Breast epithelium (tissue), 4 donors: Measurements from ENCODE around the gene CXCL17. TPM values are rescaled to one million over a fixed set of nuclear protein-coding genes. Genes with fewer than 3 reads are reported as not detected.
A peak's percentile ranks its signal among the peaks of the same experiment; 100 is the strongest.

ENCODE experiments used
- DNase-seq, 2 donors: peaks; one replicate each; pipeline ENCODE4 v3.0.0-alpha.2; 2019; ENCODE audit warnings: low spot score in 2 of 2
- H3K27ac ChIP-seq, 2 donors: fragments of 200-600 bp; sonication (generic) in 1 of 2; one replicate each; pipeline ENCODE4 v1.5.1; 2016 to 2019; ENCODE audit warnings: mild to moderate bottlenecking in 1 of 2
- H3K27me3 ChIP-seq, 2 donors: fragments of 200-600 bp; sonication (generic) in 1 of 2; one replicate each; pipeline versions ENCODE4 v1.5.1 to v1.6.0; 2017 to 2019; ENCODE audit warnings: control low read depth in 1 of 2, mild to moderate bottlenecking in 1 of 2
- H3K36me3 ChIP-seq: fragments of 200-600 bp; one replicate; pipeline ENCODE4 v1.5.1; 2019
- H3K4me1 ChIP-seq, 2 donors: fragments of 200-600 bp; sonication (generic); one replicate each; pipeline ENCODE4 v1.5.1; 2016 to 2019; ENCODE audit warnings: control low read depth in 1 of 2
- H3K4me3 ChIP-seq, 3 donors: fragments of 200-600 bp; sonication (generic); 1 replicate in 2 of 3; 2 replicates in 1 of 3; pipeline ENCODE4 v1.5.1; 2016 to 2019; ENCODE audit warnings: mild to moderate bottlenecking in 3 of 3, moderate library complexity in 2 of 3
- H3K9me3 ChIP-seq, 2 donors: fragments of 200-600 bp; sonication (generic) in 1 of 2; one replicate each; pipeline ENCODE4 v1.5.1; 2016 to 2019; ENCODE audit warnings: control low read depth in 1 of 2
- POLR2A ChIP-seq: fragments of 450-650 bp; IDR thresholded peaks from one replicate; pipeline ENCODE4 v1.6.1; 2016; ENCODE audit warnings: antibody characterized with exemption, mild to moderate bottlenecking, moderate library complexity
- POLR2AphosphoS5 ChIP-seq, 3 donors: sonication (generic); formaldehyde crosslinking; IDR thresholded peaks; one replicate each; pipeline ENCODE4 v1.6.1; 2017; ENCODE audit warnings: antibody characterized with exemption in 3 of 3
- intact Hi-C: fragments of 100-400 bp; cut with DNase I; formaldehyde crosslinking; loops from one replicate; pipeline ENCODE4 v1.15.1; 2023; ENCODE audit warnings: low total_unique reads
- total RNA-seq, 3 donors: library from RNA; depleted of rRNA; stranded (reverse); fragments of >200 nt; gene quantifications; one replicate each; pipeline ENCODE4 v1.1.0, GENCODE V29; 2016
- TF ChIP-seq, protein P1 (sequence below), 3 donors: fragments of 450-650 bp; IDR thresholded peaks; one replicate each; pipeline ENCODE4 v1.5.1; 2016 to 2017; ENCODE audit warnings: antibody characterized with exemption in 3 of 3, mild to moderate bottlenecking in 3 of 3, moderate library complexity in 3 of 3

CXCL17 gene
- total RNA-seq, 3 donors from 2014 or later, result 2.2 to 2.9 TPM; not detected in 1

- H3K4me3 ChIP-seq, result no peak overlapping the region
- H3K4me1 ChIP-seq, result no peaks in the 10 kb centered on the region
- H3K27me3 ChIP-seq, result no peaks in the 10 kb centered on the region
- H3K27ac ChIP-seq, result no peak overlapping the region
- TF ChIP-seq POLR2A (no peak), POLR2AphosphoS5 (IDR thresholded peaks at IDR 0.05) (no peak)
- TF ChIP-seq, protein P1, sequence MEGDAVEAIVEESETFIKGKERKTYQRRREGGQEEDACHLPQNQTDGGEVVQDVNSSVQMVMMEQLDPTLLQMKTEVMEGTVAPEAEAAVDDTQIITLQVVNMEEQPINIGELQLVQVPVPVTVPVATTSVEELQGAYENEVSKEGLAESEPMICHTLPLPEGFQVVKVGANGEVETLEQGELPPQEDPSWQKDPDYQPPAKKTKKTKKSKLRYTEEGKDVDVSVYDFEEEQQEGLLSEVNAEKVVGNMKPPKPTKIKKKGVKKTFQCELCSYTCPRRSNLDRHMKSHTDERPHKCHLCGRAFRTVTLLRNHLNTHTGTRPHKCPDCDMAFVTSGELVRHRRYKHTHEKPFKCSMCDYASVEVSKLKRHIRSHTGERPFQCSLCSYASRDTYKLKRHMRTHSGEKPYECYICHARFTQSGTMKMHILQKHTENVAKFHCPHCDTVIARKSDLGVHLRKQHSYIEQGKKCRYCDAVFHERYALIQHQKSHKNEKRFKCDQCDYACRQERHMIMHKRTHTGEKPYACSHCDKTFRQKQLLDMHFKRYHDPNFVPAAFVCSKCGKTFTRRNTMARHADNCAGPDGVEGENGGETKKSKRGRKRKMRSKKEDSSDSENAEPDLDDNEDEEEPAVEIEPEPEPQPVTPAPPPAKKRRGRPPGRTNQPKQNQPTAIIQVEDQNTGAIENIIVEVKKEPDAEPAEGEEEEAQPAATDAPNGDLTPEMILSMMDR (IDR thresholded peaks at IDR 0.05), result no peak
- intact Hi-C loops, result no loop called here
- DNase-seq, result no peak
- H3K36me3 ChIP-seq, result no peaks in the 10 kb centered on the region
- no peaks in the 10 kb centered on the region for H3K9me3 ChIP-seq
Observed at GRCh38 chr19:42426643-42427042, 16.1 kb downstream of the CXCL17 start.

DNA sequence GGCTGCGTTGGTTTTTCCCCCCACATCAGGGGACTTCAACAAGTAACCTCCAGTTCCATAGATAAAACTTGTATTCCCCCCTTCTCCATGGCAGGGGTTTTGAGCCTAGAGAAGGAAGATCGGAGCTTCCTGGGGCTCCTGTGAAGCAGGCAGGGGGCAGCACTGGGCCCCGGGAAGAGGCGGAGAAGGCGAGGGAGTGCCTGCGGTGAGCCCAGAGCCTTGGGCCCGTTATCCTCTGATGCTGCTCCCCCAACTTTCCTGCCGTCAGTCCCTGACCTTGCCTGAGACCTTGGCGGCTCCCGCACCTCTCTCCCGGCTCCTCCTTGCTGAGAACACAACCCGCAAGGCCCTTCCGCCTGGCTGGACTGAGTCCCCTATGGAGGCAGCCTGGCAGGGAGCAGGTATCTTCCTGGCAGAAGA lies 18.0 kb downstream of the CXCL17 start:
- no peak for DNase-seq
- intact Hi-C loops, result no loop called here

DNA sequence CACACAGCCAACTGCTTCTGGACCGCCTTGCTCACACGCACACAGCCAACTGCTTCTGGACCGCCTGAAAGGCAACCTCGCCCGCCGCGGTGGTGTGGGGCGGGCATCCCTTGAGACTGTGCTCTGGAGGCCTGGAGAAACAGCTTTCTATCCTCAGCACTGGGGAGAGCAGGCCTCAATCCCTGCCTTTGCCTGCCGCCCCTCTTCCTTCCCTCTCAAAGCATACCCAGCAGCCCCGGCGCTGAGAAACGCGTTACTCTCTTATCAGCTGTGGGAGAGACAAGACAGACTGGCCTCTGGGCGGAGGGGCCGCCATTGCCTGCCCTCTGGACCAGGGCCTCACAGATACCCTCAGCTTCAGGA lies 18.4 kb downstream of the CXCL17 start:
- Histone ChIP-seq H3K27me3 (no peaks in the 10 kb centered on the region), H3K27ac (peak overlapping the region; percentile 73 to 75), H3K9me3 (no peaks in the 10 kb centered on the region), H3K36me3 (no peaks in the 10 kb centered on the region), H3K4me3 (peak overlapping the region; percentile 53 to 84 (median 72)), H3K4me1 (no peaks in the 10 kb centered on the region)
- intact Hi-C loops, result no loop called here
- TF ChIP-seq POLR2AphosphoS5 (IDR thresholded peaks at IDR 0.05), result no peak
- TF ChIP-seq, protein P1 (IDR thresholded peaks at IDR 0.05), result no peak
- no peak for TF ChIP-seq POLR2A
- no peak for DNase-seq

More for the DNA sequence above, 18.0 kb downstream of the CXCL17 start:
- Histone ChIP-seq H3K27me3 (no peaks in the 10 kb centered on the region), H3K36me3 (no peaks in the 10 kb centered on the region), H3K27ac (peak overlapping the region in 1 of 2 donors; percentile 50), H3K9me3 (no peaks in the 10 kb centered on the region), H3K4me3 (no peak overlapping the region), H3K4me1 (no peaks in the 10 kb centered on the region)
- TF ChIP-seq POLR2AphosphoS5 (IDR thresholded peaks at IDR 0.05) (no peak), POLR2A (no peak)
- TF ChIP-seq, protein P1 (IDR thresholded peaks at IDR 0.05), result no peak

GRCh38 chr19:42423462-42424344 lies 19.0 kb downstream of the CXCL17 start:
- no peaks in the 10 kb centered on the region for H3K4me1 ChIP-seq
- H3K27ac ChIP-seq, result peak overlapping the region; percentile 73 to 75
- H3K4me3 ChIP-seq, result peak overlapping the region; percentile 53 to 84 (median 72)
- intact Hi-C loops, result no loop called here
- no peaks in the 10 kb centered on the region for H3K9me3 ChIP-seq
- no peaks in the 10 kb centered on the region for H3K27me3 ChIP-seq
- H3K36me3 ChIP-seq, result no peaks in the 10 kb centered on the region
- TF ChIP-seq POLR2AphosphoS5 (IDR thresholded peaks at IDR 0.05), result peak in 1 of 3 donors; percentile 39
- TF ChIP-seq, protein P1 (IDR thresholded peaks at IDR 0.05), result no peak
- peak; percentile 69 to 85 for DNase-seq

DNA sequence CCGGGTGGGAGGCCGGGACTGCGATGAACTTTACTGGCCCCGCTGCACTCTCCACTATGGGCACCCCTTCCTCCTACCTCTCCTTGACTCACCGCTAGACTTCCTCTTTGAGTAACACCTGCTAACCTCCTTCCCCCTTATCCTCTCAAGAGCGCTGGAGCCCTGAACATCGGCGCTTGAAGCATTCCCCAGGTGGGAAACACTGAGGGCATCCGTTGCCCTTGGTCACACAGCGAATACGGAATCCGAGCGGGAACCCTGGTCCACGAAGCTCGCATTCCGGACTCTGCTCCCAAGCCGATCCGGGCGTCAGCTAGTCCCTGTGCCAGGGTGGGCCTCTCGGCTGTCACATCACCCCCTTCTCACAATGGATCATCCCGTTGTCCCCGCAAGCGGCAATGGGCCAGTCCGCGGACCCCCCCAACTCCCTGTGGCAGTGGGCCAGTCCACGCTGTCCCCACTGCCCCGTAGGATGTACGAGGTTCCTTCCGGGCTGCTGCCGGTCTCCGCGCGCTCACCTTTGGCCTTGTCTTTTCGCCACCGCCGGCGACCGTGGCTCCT lies 19.8 kb downstream of the CXCL17 start:
- H3K4me3 ChIP-seq, result peak overlapping the region; percentile 53 to 84 (median 72)
- no peaks in the 10 kb centered on the region for H3K27me3 ChIP-seq
- H3K27ac ChIP-seq, result peak overlapping the region; percentile 73 to 75
- H3K9me3 ChIP-seq, result no peaks in the 10 kb centered on the region
- no peaks in the 10 kb centered on the region for H3K4me1 ChIP-seq
- no peaks in the 10 kb centered on the region for H3K36me3 ChIP-seq
- TF ChIP-seq, protein P1 (IDR thresholded peaks at IDR 0.05), result no peak
- TF ChIP-seq POLR2AphosphoS5 (IDR thresholded peaks at IDR 0.05) (no peak), POLR2A (no peak)
- no peak for DNase-seq
- intact Hi-C loops, result no loop called here
